Heart left ventricle (tissue), 16 donors: ENCODE data around the gene RSPH10B2. TPM values are rescaled to one million over a fixed set of nuclear protein-coding genes. Genes with fewer than 3 reads are reported as not detected.
"Not testable (repeated sequence)": the region's sequence is repeated elsewhere in the genome, so short reads cannot be mapped to it uniquely, and the experiment has no call there.

Source experiments
- ATAC-seq, 4 donors: fragments of 200-7000 bp; cut with Tn5 transposase; one replicate each; pipeline ENCODE4 v1.9.1; 2020 to 2022; ENCODE audit warnings: moderate library complexity in 4 of 4, mild to moderate bottlenecking in 3 of 4, moderate number of reproducible peaks in 1 of 4
- DNase-seq, 5 donors: peaks; one replicate each; pipeline ENCODE4 v3.0.0-alpha.2; 2020
- H3K27ac ChIP-seq, 12 donors: fragments of 200-600 bp; sonication (generic) in 4 of 12; one replicate each; pipeline versions ENCODE4 v1.5.0 to v1.8.0; 2016 to 2022; ENCODE audit warnings: mild to moderate bottlenecking in 2 of 12
- H3K27me3 ChIP-seq, 9 donors: fragments of 200-600 bp; sonication (generic) in 2 of 9; one replicate each; pipeline versions ENCODE4 v1.5.1 to v1.8.0; 2016 to 2022; ENCODE audit warnings: mild to moderate bottlenecking in 3 of 9
- H3K36me3 ChIP-seq, 9 donors: fragments of 200-600 bp; sonication (generic) in 2 of 9; one replicate each; pipeline versions ENCODE4 v1.5.0 to v1.8.0; 2018 to 2022; ENCODE audit warnings: mild to moderate bottlenecking in 2 of 9
- H3K4me1 ChIP-seq, 12 donors: fragments of 200-600 bp; sonication (generic) in 4 of 12; one replicate each; pipeline versions ENCODE4 v1.5.0 to v1.8.0; 2016 to 2022; ENCODE audit warnings: mild to moderate bottlenecking in 3 of 12
- H3K4me3 ChIP-seq, 12 donors: fragments of 200-600 bp; sonication (generic) in 4 of 12; one replicate each; pipeline versions ENCODE4 v1.5.0 to v1.8.0; 2017 to 2022; ENCODE audit warnings: mild to moderate bottlenecking in 9 of 12, moderate library complexity in 4 of 12
- H3K9me3 ChIP-seq, 12 donors: fragments of 200-600 bp; sonication (generic) in 4 of 12; one replicate each; pipeline versions ENCODE4 v1.5.0 to v1.8.0; 2016 to 2022; ENCODE audit warnings: mild to moderate bottlenecking in 1 of 12
- WGBS, 4 donors: extraction: QIAGEN DNeasy Blood & Tissue Kit in 2 of 4; methylation state at CpG; one replicate each; pipeline versions ENCODE4 v1.1.5 to v1.1.7; 2013 to 2018; 5-methylcytosine and 5-hydroxymethylcytosine counted together
- intact Hi-C, 10 donors: fragments of 100-400 bp; cut with DNase I; formaldehyde crosslinking; loops; one replicate each; pipeline versions ENCODE4 v1.11.1 to v1.14.2; 2022
- polyA plus RNA-seq, 2 donors: library from polyadenylated mRNA; stranded (reverse); fragments of 200-250 nt; gene quantifications; one replicate each; pipeline ENCODE4 v1.2.3, GENCODE V29; 2013
- total RNA-seq, 9 donors: library from RNA; depleted of rRNA in 2 of 9; stranded (reverse); fragments of >200 nt in 2 of 9; fragmentation: NEBNext Ultra II Directional in 3 of 9; extraction: Animal tissue kit (Norgen Biotek cat#: 25700) in 3 of 9; gene quantifications; one replicate each; pipeline versions ENCODE4 v1.1.0 to v1.2.4, GENCODE V29; 2016 to 2023
- TF ChIP-seq, protein P1 (sequence below), 12 donors: fragments of 200-600 bp; sonication (generic) in 4 of 12; IDR thresholded peaks; one replicate each; pipeline versions ENCODE4 v1.5.0 to v1.8.0; 2018 to 2022; ENCODE audit warnings: antibody characterized with exemption in 12 of 12, mild to moderate bottlenecking in 5 of 12
- donor health status: ischemic (EF 13 %, LVEDD 7.1; RV severe dilation, severe dysfunction).
- donor health status: healthy with polysubstance abuse.
- donor health status: DM: no; HTN: yes; CAD: no.
- donor health status: DM: no; HTN: no; CAD: no.
- donor health status: ischemic (EF 25% LVEDD 6.9; RV normal size, moderate dysfunction).
- donor health status: ischemic (EF 25% LVEDD 5.7; RV mildly dilated, moderate dysfunction).
- donor health status: healthy.
- donor health status: DM: yes; HTN: yes; CAD: no.
- donor health status: ischemic (EF 35%, LVEDD 5.7; RV mildly dilated, moderate dysfunction).
- donor health status: nonischemic (EF 11% LVEDD 7.7; RV severe dilation, severe dysfunction).
- donor health status: DM: yes; HTN: yes; CAD: no.
- donor health status: PGD.
- donor health status: ischemic (EF 29% LVEDD 5.4; RV normal size, mild dysfunction).
- donor health status: nonischemic (EF 23%, LVEDD 6.1; RV moderate dilation, normal function).

Gene RSPH10B2
- total and polyA plus RNA-seq, 11 donors: not detected

DNA sequence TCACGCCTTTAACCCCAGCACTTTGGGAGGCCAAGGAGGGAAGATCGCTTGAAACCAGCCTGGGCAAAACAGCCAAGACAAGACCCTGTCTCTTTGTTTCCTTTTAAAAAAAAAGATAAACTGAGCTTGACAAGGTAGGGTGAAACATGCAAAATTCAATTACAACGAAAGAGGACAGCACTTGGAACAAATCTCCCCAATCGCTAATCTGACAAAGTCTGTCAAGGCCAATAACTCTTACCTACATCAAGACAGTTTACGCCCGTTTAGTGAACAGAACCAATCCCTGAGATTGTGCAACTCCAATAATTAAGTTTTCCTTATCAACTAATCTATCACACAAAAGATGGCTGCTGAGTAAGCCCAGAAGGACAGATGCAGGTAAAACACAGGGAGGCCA is 67.7 kb downstream of the RSPH10B2 start:
- H3K4me1 ChIP-seq, H3K27me3 ChIP-seq, H3K9me3 ChIP-seq, H3K4me3 ChIP-seq, ATAC-seq, DNase-seq, intact Hi-C loops, H3K27ac ChIP-seq: not testable (repeated sequence)
- H3K36me3 ChIP-seq: peaks cover 0 to 57% (median 32%) of the 10 kb centered on the region in 9 donors
- 92 to 97% (median 95%) methylated on average over 6 of the region's 6 CpGs for WGBS, 4 donors

DNA sequence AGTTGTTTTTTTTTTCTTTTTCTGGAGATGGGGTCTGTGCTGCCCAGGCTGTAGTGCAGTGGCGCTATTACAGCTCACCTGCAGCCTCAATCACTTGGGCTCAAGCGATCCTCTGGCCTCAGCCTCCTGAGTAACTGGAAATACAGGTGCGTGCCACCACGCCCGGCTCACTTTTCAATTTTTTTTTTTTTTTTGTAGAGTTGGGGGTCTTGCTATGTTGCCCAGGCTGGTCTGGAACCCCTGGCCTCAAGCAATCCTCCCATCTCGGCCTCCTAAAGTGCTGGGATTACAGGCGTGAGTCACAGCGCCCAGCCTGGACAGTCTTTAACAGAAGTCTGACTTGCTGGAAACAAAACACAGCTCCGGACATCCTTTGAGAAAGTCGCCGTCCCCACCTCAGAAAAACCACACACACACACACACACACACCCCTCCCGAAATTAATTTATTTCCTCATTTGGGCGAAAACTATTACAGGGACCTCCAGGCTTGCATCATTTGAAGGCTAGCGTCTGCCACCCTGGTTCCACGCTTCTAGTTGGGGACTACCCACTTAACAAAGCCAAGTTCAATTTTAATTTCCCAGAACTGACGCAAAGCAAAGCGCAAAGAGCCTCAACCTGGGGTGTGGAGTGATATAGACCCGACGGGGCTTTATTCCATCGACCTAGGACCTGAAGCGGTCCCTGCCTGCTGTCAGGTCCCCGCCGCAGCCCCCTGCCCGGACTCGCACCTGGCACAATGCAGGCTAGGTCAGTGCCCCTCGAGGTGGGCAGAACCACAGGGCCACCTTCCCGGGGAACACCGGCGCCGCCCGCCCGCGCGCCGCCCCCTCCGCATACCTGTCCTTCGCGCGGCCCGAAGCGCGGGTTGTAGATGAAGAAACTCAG is 71.6 kb downstream of the RSPH10B2 start:
- H3K27me3 ChIP-seq, H3K9me3 ChIP-seq, DNase-seq, intact Hi-C loops, H3K4me1 ChIP-seq: not testable (repeated sequence)
- 40 to 100% (median 51%) methylated on average over 2 to 10 of the region's 42 CpGs for WGBS, 4 donors
- Histone ChIP-seq H3K4me3 (peak overlapping the region; percentile 6 to 75 (median 62)), H3K27ac (peak overlapping the region in 3 of 12 donors; percentile 61 to 80 (median 72)), H3K36me3 (peaks cover 0 to 24% (median 10%) of the 10 kb centered on the region in 9 donors)
- ATAC-seq: peak; percentile 10 to 61 (median 38)

DNA sequence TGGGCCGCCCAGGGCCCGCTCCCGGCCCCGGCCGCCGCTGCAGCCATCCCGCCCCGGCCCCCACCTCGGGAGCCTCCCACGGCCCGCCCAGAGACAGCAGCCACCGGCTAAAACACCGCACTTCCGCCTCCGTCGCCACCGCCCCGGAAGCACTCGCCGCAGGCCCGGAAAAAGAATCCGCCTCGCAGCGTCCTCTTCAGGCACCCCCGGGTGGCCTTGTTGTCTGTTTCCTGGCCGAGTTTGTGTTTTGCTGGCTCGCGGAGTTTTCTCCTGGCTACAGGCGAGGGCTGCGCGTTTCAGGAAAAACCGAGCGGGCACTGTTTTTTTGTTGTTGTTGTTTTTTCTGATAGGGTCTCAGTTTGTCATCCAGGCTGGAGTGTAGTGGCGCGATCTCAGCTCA is 72.2 kb downstream of the RSPH10B2 start, which contains the start of gene CCZ1B:
CCZ1B (minus strand) TSS at position 125 of the 400 bp plus-strand sequence; CDS start at position 47, 78 bp downstream.
- DNase-seq (peak; percentile 84 to 92 (median 86)), ATAC-seq (peak; percentile 97 to 99 (median 98))
- Histone ChIP-seq H3K27ac (peak within 1 kb of the TSS in 11 of 12 donors; percentile 33 to 80 (median 61)), H3K36me3 (peaks cover 0 to 17% (median 6%) of the 10 kb centered on the region in 9 donors), H3K4me3 (peak within 1 kb of the TSS; percentile 47 to 87 (median 64))
- TF ChIP-seq, protein P1, sequence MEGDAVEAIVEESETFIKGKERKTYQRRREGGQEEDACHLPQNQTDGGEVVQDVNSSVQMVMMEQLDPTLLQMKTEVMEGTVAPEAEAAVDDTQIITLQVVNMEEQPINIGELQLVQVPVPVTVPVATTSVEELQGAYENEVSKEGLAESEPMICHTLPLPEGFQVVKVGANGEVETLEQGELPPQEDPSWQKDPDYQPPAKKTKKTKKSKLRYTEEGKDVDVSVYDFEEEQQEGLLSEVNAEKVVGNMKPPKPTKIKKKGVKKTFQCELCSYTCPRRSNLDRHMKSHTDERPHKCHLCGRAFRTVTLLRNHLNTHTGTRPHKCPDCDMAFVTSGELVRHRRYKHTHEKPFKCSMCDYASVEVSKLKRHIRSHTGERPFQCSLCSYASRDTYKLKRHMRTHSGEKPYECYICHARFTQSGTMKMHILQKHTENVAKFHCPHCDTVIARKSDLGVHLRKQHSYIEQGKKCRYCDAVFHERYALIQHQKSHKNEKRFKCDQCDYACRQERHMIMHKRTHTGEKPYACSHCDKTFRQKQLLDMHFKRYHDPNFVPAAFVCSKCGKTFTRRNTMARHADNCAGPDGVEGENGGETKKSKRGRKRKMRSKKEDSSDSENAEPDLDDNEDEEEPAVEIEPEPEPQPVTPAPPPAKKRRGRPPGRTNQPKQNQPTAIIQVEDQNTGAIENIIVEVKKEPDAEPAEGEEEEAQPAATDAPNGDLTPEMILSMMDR (IDR thresholded peaks at IDR 0.05): peak in 7 of 12 donors; percentile 11 to 53 (median 30)
- H3K27me3 ChIP-seq, intact Hi-C loops, H3K4me1 ChIP-seq, H3K9me3 ChIP-seq: not testable (repeated sequence)
- 3 to 7% (median 5%) methylated on average over 13 to 26 of the region's 35 CpGs for WGBS, 4 donors

DNA sequence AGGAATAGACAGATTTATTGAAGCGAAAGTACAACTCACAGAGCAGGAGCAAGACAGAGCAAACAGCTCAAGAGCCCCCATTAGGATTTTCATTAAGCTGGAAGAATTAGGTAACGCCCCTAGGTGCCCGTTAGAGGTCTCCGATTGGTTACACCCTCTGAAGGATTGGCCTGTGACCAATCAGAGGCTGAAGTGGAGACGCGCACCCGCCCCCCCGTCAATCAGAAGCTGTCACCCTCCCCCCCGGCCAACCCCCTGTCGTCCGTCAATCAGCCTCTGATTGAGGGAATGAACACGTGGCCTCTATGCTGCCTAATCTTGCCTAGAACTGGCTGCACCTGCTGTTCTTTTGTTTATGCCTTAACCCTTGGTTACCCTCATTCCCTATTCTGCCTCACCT is 73.3 kb downstream of the RSPH10B2 start:
- H3K27me3 ChIP-seq, intact Hi-C loops, H3K4me3 ChIP-seq, ATAC-seq, H3K27ac ChIP-seq, H3K9me3 ChIP-seq, DNase-seq, H3K36me3 ChIP-seq, H3K4me1 ChIP-seq: not testable (repeated sequence)
- WGBS, 4 donors: 50 to 75% (median 62%) methylated on average over 6 to 12 of the region's 12 CpGs

DNA sequence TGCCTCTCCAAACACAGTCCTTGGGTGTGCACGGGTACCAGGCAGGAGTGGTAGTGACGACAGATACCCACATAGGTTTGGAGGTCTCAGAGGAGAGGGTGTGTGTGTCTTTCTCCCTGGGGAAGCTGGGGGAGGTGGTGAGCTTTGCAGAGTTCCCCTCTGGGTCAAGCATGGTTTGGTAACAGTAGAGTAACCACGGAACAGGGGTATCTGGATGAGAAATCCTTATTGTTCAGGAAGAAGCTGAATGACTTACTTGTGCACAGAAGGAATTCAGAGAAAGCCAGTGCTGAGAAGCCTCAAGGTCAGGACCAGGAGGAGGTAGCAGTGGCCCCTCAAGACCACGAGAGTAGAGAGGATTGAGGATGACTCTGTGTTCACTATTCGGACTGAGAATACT is 75.7 kb downstream of the RSPH10B2 start:
- intact Hi-C loops, H3K4me1 ChIP-seq: not testable (repeated sequence)
- WGBS, 4 donors: 60 to 77% (median 61%) methylated on average over 3 to 5 of the region's 5 CpGs

DNA sequence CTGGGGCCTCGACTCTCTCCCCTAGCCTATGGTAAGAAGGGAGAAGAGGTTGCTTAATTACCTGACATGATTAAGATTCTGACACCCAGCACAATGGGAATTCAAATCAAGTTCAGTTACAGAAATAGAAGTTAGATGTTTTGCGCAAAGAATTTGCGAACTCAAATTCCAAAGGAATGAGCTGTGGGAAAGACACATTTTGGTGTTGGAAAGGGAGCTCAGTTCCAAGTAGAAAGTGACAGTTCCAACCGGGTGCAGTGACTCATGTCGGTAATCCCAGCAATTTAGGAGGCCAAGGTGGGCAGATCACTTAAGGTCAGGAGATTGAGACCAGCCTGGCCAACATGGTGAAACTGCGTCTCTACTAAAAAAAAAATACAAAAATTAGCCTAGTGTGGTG is 76.1 kb downstream of the RSPH10B2 start:
- DNase-seq, ATAC-seq, H3K4me3 ChIP-seq, H3K27ac ChIP-seq, H3K9me3 ChIP-seq, intact Hi-C loops, H3K4me1 ChIP-seq, H3K36me3 ChIP-seq: not testable (repeated sequence)
- peaks cover 0 to 22% (median 5%) of the 10 kb centered on the region in 9 donors for H3K27me3 ChIP-seq
- 76 to 90% (median 85%) methylated on average over 6 of the region's 6 CpGs for WGBS, 4 donors

More for the DNA sequence above, 75.7 kb downstream of the RSPH10B2 start:
- peaks cover 0 to 20% (median 5%) of the 10 kb centered on the region in 9 donors for H3K27me3 ChIP-seq
- not testable (repeated sequence) for DNase-seq, H3K36me3 ChIP-seq, H3K27ac ChIP-seq, ATAC-seq, H3K9me3 ChIP-seq, H3K4me3 ChIP-seq
